IPS DF 6.9 (cell line): ENCODE results near the gene ENAH.

ENCODE experiments used
- DNase-seq: peaks from one replicate; pipeline ENCODE4 v3.0.0-alpha.2; 2013; ENCODE audit warnings: low read depth, low spot score
- H3K27ac ChIP-seq: one replicate; pipeline ENCODE4 v1.5.1; 2013; ENCODE audit warnings: low read length, control low read depth
- H3K27me3 ChIP-seq: 2 replicates; pipeline ENCODE4 v1.6.1; 2013; ENCODE audit warnings: mild to moderate bottlenecking, low read length; ENCODE audit not compliant: control insufficient read depth, insufficient read depth
- H3K36me3 ChIP-seq: 2 replicates; pipeline ENCODE4 v1.6.1; 2013; ENCODE audit warnings: low read length; ENCODE audit not compliant: control insufficient read depth, insufficient read depth
- H3K4me1 ChIP-seq: 2 replicates; pipeline ENCODE4 v1.6.1; 2013; ENCODE audit warnings: low read length; ENCODE audit not compliant: control insufficient read depth, insufficient read depth
- H3K4me3 ChIP-seq: 2 replicates; pipeline ENCODE4 v1.5.1; 2013; ENCODE audit warnings: mild to moderate bottlenecking, low read length
- H3K9me3 ChIP-seq: 2 replicates; pipeline ENCODE4 v1.6.1; 2013; ENCODE audit warnings: low read length, inconsistent platforms; ENCODE audit not compliant: control insufficient read depth, insufficient read depth
- WGBS: extraction: QIAGEN DNeasy Blood & Tissue Kit; methylation state at CpG from one replicate; pipeline ENCODE4 v1.1.7; 2013; ENCODE audit warnings: mixed read lengths, missing lambda C conversion rate; ENCODE audit not compliant: insufficient read length, insufficient coverage; 5-methylcytosine and 5-hydroxymethylcytosine counted together

The ENAH gene

GRCh38 chr1:225561675-225562074 is 91.2 kb downstream of the ENAH start:
- H3K4me1 ChIP-seq, result no peaks in the 10 kb centered on the region
- no peaks in the 10 kb centered on the region for H3K9me3 ChIP-seq
- H3K27ac ChIP-seq, result no peak overlapping the region
- H3K4me3 ChIP-seq, result no peak overlapping the region
- no peaks in the 10 kb centered on the region for H3K27me3 ChIP-seq
- no peaks in the 10 kb centered on the region; the same call in 1 of the 2 replicates for H3K36me3 ChIP-seq
- DNase-seq, result no peak
- no CpG with 5 or more reads among the region's 5 CpGs for WGBS

GRCh38 chr1:225559902-225560301 is 93.0 kb downstream of the ENAH start:
- Histone ChIP-seq H3K4me1 (no peaks in the 10 kb centered on the region), H3K27ac (no peak overlapping the region), H3K9me3 (no peaks in the 10 kb centered on the region), H3K4me3 (no peak overlapping the region), H3K27me3 (no peaks in the 10 kb centered on the region), H3K36me3 (no peaks in the 10 kb centered on the region; the same call in 1 of the 2 replicates)
- DNase-seq, result no peak
- WGBS, result no CpG with 5 or more reads among the region's 3 CpGs

- H3K4me3 ChIP-seq, result no peak overlapping the region
- no peak for DNase-seq
- H3K27me3 ChIP-seq, result no peaks in the 10 kb centered on the region
- WGBS, result no CpG with 5 or more reads among the region's 2 CpGs
- H3K9me3 ChIP-seq, result no peaks in the 10 kb centered on the region
- no peaks in the 10 kb centered on the region for H3K4me1 ChIP-seq
- no peak overlapping the region for H3K27ac ChIP-seq
- no peaks in the 10 kb centered on the region; the same call in 1 of the 2 replicates for H3K36me3 ChIP-seq
Observed at GRCh38 chr1:225559326-225559725, 93.6 kb downstream of the ENAH start.

GRCh38 chr1:225556694-225557093 is 96.2 kb downstream of the ENAH start:
- Histone ChIP-seq H3K27ac (no peak overlapping the region), H3K4me3 (no peak overlapping the region), H3K4me1 (no peaks in the 10 kb centered on the region), H3K27me3 (no peaks in the 10 kb centered on the region), H3K36me3 (no peaks in the 10 kb centered on the region; the same call in 1 of the 2 replicates), H3K9me3 (no peaks in the 10 kb centered on the region)
- no CpG with 5 or more reads among the region's 1 CpG for WGBS
- DNase-seq, result no peak

GRCh38 chr1:225555821-225556220 is 97.1 kb downstream of the ENAH start:
- H3K36me3 ChIP-seq, result no peaks in the 10 kb centered on the region; the same call in 1 of the 2 replicates
- WGBS, result 100% methylated on average over 1 of the region's 4 CpGs
- H3K27ac ChIP-seq, result no peak overlapping the region

GRCh38 chr1:225554216-225554812 is 98.6 kb downstream of the ENAH start:
- Histone ChIP-seq H3K4me1 (no peaks in the 10 kb centered on the region), H3K27ac (no peak overlapping the region), H3K27me3 (no peaks in the 10 kb centered on the region), H3K36me3 (no peaks in the 10 kb centered on the region; the same call in 1 of the 2 replicates), H3K9me3 (no peaks in the 10 kb centered on the region), H3K4me3 (no peak overlapping the region)
- no peak for DNase-seq
- no CpG with 5 or more reads among the region's 2 CpGs for WGBS

More at GRCh38 chr1:225555821-225556220, 97.1 kb downstream of the ENAH start:
- no peaks in the 10 kb centered on the region for H3K9me3 ChIP-seq
- no peak for DNase-seq
- H3K27me3 ChIP-seq, result no peaks in the 10 kb centered on the region
- no peak overlapping the region for H3K4me3 ChIP-seq
- no peaks in the 10 kb centered on the region for H3K4me1 ChIP-seq

- no peak overlapping the region for H3K27ac ChIP-seq
- no peaks in the 10 kb centered on the region for H3K9me3 ChIP-seq
- WGBS, result no CpG with 5 or more reads among the region's 2 CpGs
- DNase-seq, result no peak
- no peaks in the 10 kb centered on the region for H3K4me1 ChIP-seq
- no peaks in the 10 kb centered on the region for H3K27me3 ChIP-seq
- H3K36me3 ChIP-seq, result no peaks in the 10 kb centered on the region
- H3K4me3 ChIP-seq, result no peak overlapping the region
Observed at GRCh38 chr1:225549821-225550220, 103.1 kb downstream of the ENAH start.

- H3K36me3 ChIP-seq, result no peaks in the 10 kb centered on the region
- H3K4me3 ChIP-seq, result no peak overlapping the region
- no CpG with 5 or more reads among the region's 4 CpGs for WGBS
- H3K4me1 ChIP-seq, result no peaks in the 10 kb centered on the region
- no peaks in the 10 kb centered on the region for H3K9me3 ChIP-seq
- DNase-seq, result no peak
- no peaks in the 10 kb centered on the region for H3K27me3 ChIP-seq
- no peak overlapping the region for H3K27ac ChIP-seq
Observed at GRCh38 chr1:225548140-225548857, 104.6 kb downstream of the ENAH start.

GRCh38 chr1:225545649-225546048 is 107.3 kb downstream of the ENAH start:
- Histone ChIP-seq H3K27me3 (no peaks in the 10 kb centered on the region), H3K4me3 (no peak overlapping the region), H3K4me1 (no peaks in the 10 kb centered on the region), H3K36me3 (no peaks in the 10 kb centered on the region), H3K27ac (no peak overlapping the region), H3K9me3 (no peaks in the 10 kb centered on the region)
- no CpG with 5 or more reads among the region's 2 CpGs for WGBS
- no peak for DNase-seq

- no peak overlapping the region for H3K4me3 ChIP-seq
- H3K9me3 ChIP-seq, result no peaks in the 10 kb centered on the region
- no CpG with 5 or more reads among the region's 1 CpG for WGBS
- no peaks in the 10 kb centered on the region for H3K4me1 ChIP-seq
- H3K27ac ChIP-seq, result no peak overlapping the region
- H3K36me3 ChIP-seq, result no peaks in the 10 kb centered on the region
- H3K27me3 ChIP-seq, result no peaks in the 10 kb centered on the region
- DNase-seq, result no peak
Observed at GRCh38 chr1:225544924-225545323, 108.0 kb downstream of the ENAH start.
